C1 segment of cervical spinal cord (tissue), 14 donors: Measurements from ENCODE around the gene CENPX.
"Not testable (repeated sequence)": the region's sequence is repeated elsewhere in the genome, so short reads cannot be mapped to it uniquely, and the experiment has no call there.

Experiments
- DNase-seq, 14 donors: peaks; one replicate each; lab custom pipeline; 2025; lab: John Stamatoyannopoulos, UW

CENPX gene

DNA sequence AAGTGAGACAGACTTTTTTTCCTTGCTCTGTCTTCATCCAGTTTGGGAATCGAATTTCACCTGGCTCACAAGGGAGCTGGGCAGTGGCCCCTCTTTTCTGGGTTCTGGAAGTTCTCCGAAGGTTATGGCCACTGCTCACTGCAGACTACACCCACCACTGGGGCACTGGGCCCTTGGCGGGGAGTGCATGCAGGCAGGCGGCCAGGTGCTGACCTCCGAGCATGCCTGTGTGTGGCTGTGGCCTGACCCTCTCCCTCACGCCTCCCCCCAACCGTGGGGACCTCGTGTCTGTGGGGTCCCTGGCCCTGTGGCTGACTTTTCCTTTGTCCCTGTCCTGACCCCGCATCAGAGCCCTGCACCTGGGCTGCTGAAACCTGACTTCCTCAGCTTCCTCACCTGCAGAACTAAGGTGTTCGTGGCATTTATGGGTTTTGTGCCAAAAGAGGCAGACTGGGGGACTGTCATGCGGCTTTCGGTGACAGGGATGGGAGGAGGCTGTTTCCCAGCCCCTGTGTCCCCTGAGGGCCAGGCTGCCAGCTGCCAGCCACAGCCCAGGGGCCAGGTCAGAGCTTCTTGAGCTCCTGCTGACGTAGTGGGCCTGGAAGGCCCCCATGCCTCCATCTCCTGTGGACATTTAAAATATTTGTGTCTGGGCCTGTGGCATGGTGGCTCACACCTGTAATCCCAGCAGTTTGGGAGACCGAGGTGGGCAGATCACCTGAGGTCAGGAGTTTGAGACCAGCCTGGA is 23.8 kb downstream of the CENPX start:
- DNase-seq: no peak

DNA sequence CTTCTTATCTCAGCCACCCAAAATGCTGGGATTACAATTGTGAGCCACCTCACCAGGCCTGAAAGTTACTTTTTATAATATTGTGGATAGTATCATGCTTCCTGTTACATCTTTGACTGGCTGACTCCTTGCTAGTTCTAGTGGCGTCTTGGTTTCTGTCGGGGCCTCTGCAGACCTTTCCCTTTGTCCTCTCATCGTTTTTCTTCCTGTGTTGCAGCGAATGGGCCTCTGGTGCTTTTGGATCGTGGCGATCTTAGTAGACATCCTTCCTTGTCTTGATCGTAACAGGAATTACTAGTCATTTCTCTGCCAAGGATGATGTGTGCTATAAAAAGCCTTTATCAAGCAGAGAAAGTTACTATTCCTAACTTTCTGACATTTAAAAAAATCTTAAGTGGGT is 24.5 kb downstream of the CENPX start:
- no peak for DNase-seq

GRCh38 chr17:81996757-81997441 is 25.8 kb downstream of the CENPX start:
- DNase-seq: no peak

DNA sequence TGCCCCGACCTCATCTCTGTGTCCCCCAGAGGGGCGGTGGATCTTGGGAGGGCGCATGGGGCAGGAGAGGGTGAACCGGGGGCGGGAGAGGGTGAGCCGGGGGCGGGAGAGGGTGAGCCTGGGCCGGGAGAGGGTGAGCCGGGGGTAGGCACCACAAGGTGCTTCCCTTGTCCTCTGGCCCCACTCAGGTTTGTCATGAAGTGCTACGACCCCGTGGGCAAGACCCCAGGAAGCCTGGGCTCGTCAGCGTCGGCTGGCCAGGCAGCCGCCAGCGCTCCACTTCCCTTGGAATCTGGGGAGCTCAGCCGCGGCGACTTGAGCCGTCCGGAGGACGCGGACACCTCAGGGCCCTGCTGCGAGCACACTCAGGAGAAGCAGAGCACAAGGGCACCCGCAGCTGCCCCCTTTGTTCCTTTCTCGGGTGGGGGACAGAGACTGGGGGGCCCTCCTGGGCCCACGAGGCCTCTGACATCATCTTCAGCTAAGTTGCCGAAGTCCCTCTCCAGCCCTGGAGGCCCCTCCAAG is 26.4 kb downstream of the CENPX start:
- no peak for DNase-seq

DNA sequence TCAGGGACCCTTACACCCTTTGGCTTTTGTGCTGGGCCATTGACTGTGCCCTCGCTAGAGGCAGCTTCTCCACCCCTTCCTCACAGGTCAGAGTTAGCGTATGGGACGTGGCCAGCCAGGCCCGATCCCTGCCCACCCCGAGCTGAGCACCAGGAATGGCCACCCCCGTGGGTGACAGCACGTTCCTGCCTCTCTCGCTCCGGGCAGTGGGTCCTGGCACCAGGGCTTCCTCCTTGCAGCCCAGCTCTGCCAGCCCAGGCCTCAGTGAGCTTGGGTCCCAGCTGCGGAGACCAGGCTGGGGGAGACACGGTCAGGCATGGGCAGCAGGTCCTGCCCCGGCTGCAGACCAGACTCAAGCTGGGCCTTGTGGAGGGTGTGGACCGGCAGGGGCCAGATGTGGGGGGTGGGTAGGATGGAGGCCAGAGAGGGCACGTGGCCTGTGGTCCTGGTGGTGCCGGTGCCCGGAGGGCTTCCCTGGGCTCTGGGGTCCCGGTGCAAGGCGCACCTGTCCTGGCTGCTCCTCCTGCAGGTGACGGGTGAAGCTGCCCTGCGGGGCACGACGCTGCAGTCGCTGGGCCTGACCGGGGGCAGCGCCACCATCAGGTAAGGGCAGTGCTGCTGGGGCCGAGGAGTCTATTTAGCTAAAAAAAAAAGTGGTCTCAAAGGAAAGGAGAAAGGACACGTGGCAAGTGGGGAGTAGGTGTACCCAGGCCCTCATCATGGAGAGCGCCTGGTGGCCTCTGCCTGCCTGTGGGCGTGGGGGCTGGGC is 27.0 kb downstream of the CENPX start:
- no peak for DNase-seq

GRCh38 chr17:81994593-81995462 is 27.9 kb downstream of the CENPX start:
- DNase-seq: no peak

GRCh38 chr17:81993729-81994592 is 28.7 kb downstream of the CENPX start:
- DNase-seq: no peak

DNA sequence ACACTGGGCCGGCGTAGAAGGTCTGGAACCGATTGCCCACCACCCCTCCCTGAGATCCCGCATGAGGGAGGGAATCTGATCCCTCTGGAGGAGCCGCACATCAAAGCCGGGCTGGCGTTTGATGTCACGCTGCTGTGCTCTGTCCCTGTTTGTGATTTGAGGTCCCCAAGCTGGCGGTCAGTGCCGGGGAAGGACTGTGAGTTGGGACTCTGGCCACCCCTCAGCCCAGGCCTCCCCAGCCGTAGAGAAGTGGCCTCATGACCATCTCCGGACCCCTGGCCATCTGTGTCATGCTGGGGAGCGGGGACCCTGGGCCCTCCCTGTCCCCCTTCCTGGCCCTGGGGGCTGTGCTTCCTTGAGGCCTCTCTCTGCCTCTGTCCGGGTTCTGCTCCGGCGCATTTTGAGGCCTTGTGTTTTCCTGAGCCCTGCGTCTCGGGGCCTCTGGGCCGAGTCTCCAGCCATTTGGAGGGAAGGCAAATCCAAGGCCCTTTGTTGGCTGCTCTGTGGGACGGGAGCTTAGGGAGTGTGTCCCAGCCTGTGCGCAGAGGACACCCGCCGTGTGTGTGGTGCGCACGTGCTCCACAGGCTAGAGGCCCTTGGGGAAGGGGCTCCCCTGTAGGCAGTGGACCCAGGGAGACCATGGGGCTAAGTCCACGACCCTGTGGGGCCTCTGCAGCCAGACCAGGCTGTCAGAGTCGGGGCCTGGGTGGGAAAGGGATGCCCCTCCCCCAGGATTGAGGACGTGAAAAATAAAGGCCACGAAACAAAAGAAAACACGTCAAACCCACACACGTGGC is 30.2 kb downstream of the CENPX start:
- no peak for DNase-seq

GRCh38 chr17:81991684-81992305 is 30.9 kb downstream of the CENPX start:
- peak in 12 of 14 donors; percentile 19 to 89 (median 59) for DNase-seq

GRCh38 chr17:81990836-81991683 is 31.6 kb downstream of the CENPX start:
- no peak for DNase-seq

GRCh38 chr17:81987161-81987770 is 35.4 kb downstream of the CENPX start:
- DNase-seq: no peak

DNA sequence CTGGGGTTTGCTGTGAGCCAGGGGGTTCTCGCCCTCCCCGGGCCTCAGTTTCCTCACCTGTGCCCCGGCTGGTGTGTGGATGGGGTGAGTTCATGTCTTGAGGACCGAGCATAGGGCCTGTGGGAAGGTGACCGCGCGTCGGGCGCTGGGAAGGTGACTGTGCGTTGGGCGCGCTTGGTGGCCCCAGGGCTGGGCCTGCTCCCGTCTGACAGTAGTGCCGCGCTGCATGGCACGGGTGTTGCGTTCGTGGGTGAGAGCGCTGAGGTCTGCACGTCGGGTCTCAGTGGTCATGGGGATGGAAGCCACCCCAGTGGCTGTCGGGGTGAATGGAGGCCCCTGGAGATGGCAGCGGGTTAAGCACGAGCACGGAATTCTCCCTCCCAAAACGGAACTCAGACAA is 36.1 kb downstream of the CENPX start:
- DNase-seq: no peak

DNA sequence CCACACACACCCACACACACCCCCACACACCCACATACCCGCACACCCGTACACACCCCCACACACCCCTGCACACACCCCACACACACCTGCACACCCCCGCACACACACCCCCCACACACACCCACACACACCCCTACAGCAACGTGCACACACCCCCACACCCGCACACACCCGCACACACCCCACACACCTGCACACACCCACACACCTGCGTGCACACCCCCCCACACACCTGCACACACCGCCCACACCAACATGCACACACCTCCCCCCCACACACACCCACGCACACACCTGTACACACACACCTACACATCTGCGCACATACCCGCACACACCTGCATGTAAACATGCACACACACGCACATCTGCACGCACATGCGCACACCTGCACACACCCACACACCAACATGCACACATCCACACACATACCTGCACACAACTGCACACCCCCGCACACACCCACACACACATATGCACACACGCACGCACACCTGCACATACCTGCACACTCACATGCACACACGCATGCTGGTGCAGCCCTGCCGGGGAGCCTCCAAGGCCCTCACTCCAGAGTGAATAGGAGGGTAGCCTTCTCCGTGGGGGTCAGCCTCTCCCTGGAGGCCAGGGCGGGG is 37.8 kb downstream of the CENPX start:
- DNase-seq: no peak

- DNase-seq: no peak
Measured at GRCh38 chr17:81983639-81984373, 38.9 kb downstream of the CENPX start.

DNA sequence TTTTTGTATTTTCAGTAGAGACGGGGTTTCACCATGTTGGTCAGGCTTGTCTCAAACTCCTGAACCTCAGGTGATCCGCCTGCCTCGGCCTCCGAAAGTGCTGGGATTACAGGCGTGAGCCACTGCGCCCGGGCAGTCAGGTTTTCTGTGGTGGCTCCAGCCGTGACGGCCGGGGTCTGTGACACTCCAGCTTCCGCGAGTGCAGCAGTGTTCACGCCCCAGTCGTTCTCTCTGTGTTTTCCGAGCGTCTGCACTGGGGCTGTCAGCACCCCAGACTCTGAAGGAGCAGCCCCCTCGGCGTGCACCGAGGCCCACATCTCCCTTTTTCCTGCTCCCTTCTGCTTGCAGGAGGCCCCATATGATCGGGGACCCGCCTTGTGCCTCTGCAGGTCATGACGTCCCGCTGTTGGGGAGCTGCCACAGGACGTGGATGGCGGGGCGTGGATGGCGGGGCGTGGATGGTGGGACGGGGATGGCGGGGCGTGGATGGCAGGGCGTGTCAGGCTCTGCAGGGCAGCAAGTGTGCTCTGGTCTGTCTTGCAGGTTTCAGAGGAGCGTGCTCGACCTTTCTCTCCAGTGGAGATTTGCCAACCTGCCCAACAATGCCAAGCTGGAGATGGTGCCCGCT is 39.6 kb downstream of the CENPX start:
- DNase-seq: no peak

GRCh38 chr17:81981511-81981910 is 41.2 kb downstream of the CENPX start:
- DNase-seq: not testable (repeated sequence)
